Type B pancreatic cell (in vitro differentiated cells): Measurements from ENCODE around the gene PLOD3. TPM values are rescaled to one million over a fixed set of nuclear protein-coding genes. Genes with fewer than 3 reads are reported as not detected.
"Not testable (repeated sequence)": the region's sequence is repeated elsewhere in the genome, so short reads cannot be mapped to it uniquely, and the experiment has no call there.

Source experiments
- DNase-seq: peaks from one replicate; pipeline ENCODE4 v3.0.0; 2021; ENCODE audit warnings: mixed read lengths; ENCODE audit not compliant: unreplicated experiment; ENCODE audit errors: extremely low spot score
- H3K27ac Mint-ChIP-seq: 2 replicates; pipeline ENCODE4 v1.8.0; 2021; ENCODE audit warnings: mild to moderate bottlenecking, mixed read lengths
- H3K27me3 Mint-ChIP-seq: 2 replicates; pipeline ENCODE4 v1.8.0; 2021; ENCODE audit warnings: mixed read lengths
- H3K36me3 Mint-ChIP-seq: 2 replicates; pipeline ENCODE4 v1.8.0; 2021; ENCODE audit warnings: mixed read lengths
- H3K4me1 Mint-ChIP-seq: one replicate; pipeline ENCODE4 v1.8.0; 2021; ENCODE audit warnings: mixed read lengths; ENCODE audit not compliant: unreplicated experiment
- H3K4me3 Mint-ChIP-seq: 2 replicates; pipeline ENCODE4 v1.8.0; 2021; ENCODE audit warnings: mild to moderate bottlenecking, mixed read lengths
- H3K9me3 Mint-ChIP-seq: 2 replicates; pipeline ENCODE4 v1.8.0; 2021; ENCODE audit warnings: mixed read lengths
- long read RNA-seq: library from polyadenylated mRNA; unstranded; transcript quantifications from one replicate; pipeline ENCODE4 v2.0.0, GENCODE V29; 2020
- total RNA-seq: library from RNA; stranded (reverse); gene quantifications from 2 replicates; pipeline ENCODE4 v1.2.1, GENCODE V29; 2021; ENCODE audit warnings: low replicate concordance
- TF ChIP-seq, protein P1 (sequence below): fragments of 200-600 bp; sonication (generic); conservative IDR thresholded peaks from 2 replicates; pipeline ENCODE4 v1.5.0; 2021; ENCODE audit warnings: antibody characterized with exemption, mild to moderate bottlenecking

PLOD3 gene, protein sequence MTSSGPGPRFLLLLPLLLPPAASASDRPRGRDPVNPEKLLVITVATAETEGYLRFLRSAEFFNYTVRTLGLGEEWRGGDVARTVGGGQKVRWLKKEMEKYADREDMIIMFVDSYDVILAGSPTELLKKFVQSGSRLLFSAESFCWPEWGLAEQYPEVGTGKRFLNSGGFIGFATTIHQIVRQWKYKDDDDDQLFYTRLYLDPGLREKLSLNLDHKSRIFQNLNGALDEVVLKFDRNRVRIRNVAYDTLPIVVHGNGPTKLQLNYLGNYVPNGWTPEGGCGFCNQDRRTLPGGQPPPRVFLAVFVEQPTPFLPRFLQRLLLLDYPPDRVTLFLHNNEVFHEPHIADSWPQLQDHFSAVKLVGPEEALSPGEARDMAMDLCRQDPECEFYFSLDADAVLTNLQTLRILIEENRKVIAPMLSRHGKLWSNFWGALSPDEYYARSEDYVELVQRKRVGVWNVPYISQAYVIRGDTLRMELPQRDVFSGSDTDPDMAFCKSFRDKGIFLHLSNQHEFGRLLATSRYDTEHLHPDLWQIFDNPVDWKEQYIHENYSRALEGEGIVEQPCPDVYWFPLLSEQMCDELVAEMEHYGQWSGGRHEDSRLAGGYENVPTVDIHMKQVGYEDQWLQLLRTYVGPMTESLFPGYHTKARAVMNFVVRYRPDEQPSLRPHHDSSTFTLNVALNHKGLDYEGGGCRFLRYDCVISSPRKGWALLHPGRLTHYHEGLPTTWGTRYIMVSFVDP
- total RNA-seq: 37.5 and 65.7 TPM in 2 replicates
- long read RNA-seq, transcript PLOD3-201 (19 exons, 2,920 nt): major isoform, 14 of 20 reads
- long read RNA-seq, partial matches to known transcripts: 6 of 20 reads
- long read RNA-seq, other reads (novel, unspliced or antisense): 0 of 20 reads

DNA sequence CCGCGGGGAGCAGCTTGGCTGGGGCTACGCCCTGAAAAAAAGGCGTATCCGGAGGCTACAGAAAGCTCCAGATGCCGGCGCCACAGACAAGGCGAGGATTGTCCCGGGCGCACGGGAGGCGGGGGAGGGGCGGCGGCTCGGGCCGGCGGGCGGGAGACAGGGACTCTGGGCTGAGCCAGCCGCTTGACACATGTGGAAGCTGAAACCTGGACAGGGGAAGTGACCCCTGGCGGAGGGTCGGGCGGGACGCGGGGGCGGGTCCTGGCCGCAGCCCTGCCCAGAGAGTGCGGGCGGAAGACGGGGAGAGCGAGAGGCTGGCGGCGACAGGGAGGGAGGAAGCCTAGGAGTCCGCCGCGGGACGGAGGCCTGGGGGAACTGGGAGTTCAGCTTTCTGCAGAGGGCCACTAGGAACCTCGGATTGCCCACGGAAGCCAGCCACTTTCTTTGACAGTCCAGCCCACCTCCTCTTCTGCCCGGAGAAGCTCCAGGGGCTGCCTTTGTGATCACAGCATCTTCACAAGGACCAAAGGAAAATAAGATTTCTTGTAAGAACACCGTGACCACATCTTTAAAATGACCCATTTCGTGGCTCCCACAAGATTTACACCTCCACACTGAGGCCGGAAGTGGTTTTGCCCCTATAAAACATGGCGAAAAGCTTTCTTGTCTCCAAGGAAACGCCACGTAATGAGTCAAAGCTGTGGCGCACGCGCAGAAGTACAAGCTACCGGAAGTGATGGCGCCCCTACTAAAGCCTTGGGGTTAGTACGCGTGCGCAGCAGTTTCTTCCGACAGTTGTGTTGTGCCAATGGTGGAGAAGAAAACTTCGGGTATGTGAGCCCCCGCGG lies at the start of gene PLOD3, which contains the start of gene ZNHIT1:
TSS of gene PLOD3 (minus strand) at position 194 of the 848 bp plus-strand sequence. CDS start 307 bp downstream, outside the sequence.
TSS of gene ZNHIT1 (plus strand) at position 778 of the 848 bp plus-strand sequence. CDS start at position 809, 31 bp downstream.
- Mint-ChIP-seq H3K36me3 (peaks cover 3% of the 10 kb centered on the region), H3K4me1 (peaks cover 19% of the 10 kb centered on the region), H3K4me3 (peak within 1 kb of the TSS; percentile 99), H3K9me3 (no peaks in the 10 kb centered on the region), H3K27me3 (no peaks in the 10 kb centered on the region), H3K27ac (peak within 1 kb of the TSS; percentile 94)
- TF ChIP-seq, protein P1, sequence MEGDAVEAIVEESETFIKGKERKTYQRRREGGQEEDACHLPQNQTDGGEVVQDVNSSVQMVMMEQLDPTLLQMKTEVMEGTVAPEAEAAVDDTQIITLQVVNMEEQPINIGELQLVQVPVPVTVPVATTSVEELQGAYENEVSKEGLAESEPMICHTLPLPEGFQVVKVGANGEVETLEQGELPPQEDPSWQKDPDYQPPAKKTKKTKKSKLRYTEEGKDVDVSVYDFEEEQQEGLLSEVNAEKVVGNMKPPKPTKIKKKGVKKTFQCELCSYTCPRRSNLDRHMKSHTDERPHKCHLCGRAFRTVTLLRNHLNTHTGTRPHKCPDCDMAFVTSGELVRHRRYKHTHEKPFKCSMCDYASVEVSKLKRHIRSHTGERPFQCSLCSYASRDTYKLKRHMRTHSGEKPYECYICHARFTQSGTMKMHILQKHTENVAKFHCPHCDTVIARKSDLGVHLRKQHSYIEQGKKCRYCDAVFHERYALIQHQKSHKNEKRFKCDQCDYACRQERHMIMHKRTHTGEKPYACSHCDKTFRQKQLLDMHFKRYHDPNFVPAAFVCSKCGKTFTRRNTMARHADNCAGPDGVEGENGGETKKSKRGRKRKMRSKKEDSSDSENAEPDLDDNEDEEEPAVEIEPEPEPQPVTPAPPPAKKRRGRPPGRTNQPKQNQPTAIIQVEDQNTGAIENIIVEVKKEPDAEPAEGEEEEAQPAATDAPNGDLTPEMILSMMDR: peak; percentile 56
- peak; percentile 92 for DNase-seq

DNA sequence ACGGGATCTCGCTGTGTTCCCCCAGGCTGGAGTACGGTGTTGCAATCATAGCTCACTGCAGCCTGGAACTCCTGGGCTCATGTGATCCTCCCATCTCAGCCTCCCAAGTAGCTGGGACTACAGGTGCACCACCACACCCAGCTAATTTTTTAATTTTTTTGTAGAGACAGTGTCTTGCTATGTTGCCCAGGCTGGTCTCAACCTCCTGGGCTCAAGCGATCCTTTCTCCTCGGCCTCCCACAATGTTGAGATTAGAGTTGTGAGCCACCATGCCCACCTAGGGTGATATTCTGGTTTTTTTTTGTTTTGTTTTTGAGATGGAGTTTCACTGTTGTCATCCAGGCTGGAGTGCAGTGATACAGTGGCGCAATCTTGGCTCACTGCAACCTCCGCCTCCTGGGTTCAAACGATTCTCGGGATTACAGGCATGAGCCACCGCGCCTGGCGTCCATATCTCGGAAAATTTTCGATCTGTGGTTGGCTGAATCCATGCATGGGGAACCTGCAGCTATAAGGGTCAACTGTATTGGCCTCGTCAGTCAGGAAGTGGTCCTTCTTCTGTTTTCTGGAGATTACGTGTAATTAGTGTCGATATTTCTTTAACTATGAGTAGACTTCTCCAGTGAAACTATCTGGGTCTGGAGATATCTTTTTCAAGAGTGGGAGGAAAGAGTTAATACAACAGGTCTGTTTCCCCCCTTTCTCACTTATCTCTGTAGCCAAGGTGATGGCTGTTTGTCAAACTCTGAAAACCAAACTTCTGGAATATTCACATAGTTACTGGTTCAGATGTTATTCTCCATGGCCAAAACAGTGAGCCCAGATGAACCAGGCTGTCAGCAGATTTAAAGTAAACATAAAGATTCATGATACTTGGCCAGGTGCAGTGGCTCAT lies 48.5 kb upstream of the PLOD3 start:
- Mint-ChIP-seq H3K27ac (no peak overlapping the region), H3K4me3 (no peak overlapping the region), H3K36me3 (no peaks in the 10 kb centered on the region), H3K9me3 (no peaks in the 10 kb centered on the region), H3K27me3 (no peaks in the 10 kb centered on the region), H3K4me1 (no peaks in the 10 kb centered on the region)
- TF ChIP-seq, protein P1: no peak
- no peak for DNase-seq

DNA sequence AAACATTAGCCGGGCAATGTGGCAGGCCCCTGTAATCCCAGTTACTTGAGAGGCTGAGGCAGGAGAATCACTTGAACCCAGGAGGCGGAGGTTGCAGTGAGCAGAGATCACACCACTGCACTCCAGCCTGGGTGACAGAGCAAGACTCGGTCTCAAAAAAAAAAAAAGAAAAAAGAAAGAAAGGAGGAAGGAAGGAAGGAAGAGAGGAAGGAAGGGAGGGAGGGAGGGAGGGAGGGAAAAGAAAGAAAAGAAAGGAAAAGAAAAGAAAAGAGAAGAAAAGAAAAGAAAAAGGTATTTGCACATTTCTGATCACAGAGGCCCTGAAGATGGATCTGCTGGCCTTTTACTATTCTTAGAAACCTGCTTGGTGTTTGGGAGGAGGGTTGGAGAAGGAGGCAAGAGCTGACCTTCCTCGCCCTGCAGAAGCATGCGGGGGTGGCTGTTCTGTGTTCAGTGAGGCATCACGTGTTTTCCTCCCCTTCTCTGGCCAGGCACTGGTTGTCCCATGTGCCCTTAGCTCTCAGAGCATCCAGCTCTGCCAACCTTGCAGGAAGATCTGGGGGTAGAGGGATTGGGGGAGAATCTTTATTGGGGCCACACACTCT lies 46.8 kb upstream of the PLOD3 start:
- H3K27me3 Mint-ChIP-seq, H3K27ac Mint-ChIP-seq, DNase-seq, H3K9me3 Mint-ChIP-seq, H3K4me1 Mint-ChIP-seq, H3K4me3 Mint-ChIP-seq, H3K36me3 Mint-ChIP-seq: not testable (repeated sequence)

DNA sequence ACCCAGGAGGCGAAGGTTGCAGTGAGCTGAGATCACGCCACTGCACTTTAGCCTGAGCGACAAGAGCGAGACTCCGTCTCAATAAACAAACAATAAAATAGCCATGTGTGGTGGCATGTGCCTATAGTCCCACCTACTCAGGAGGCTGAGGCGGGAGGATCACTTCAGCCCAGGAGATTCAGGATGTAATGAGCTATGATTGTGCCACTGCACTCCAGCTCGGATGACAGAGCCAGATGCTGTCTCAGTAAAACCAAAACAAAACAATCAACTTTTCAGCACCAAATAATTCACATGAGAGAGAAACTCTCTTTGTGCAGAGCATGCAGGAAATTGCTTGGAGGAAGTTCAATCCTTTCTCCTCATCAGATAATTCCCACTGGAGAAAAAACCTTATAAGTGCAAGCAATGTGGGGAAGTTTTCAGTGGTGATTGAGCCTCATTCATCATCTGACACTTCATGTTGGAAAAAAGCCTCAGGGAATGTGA lies 40.9 kb upstream of the PLOD3 start:
- Mint-ChIP-seq H3K4me3 (no peak overlapping the region), H3K36me3 (no peaks in the 10 kb centered on the region), H3K27me3 (peaks cover 4% of the 10 kb centered on the region), H3K27ac (no peak overlapping the region), H3K4me1 (no peaks in the 10 kb centered on the region), H3K9me3 (no peaks in the 10 kb centered on the region)
- TF ChIP-seq, protein P1: no peak
- no peak for DNase-seq

DNA sequence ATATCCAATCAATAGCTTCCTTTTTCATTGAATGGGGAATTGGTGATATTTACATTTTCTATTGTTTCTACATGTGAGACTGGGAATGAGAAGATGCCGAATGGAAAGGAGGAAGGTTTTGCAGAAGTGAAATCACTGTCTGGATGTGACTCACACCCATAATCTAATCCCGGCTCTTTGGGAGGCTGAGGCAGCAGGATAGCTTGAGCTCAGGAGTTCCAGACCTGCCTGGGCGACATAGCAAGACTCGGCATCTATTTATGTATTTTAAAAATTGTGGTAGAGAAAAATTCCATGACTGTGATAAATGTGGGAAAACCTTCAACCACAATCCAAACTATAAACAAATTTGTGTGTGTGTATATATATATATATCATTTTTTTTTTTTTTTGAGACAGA lies 38.4 kb upstream of the PLOD3 start:
- Mint-ChIP-seq H3K9me3 (no peaks in the 10 kb centered on the region), H3K4me3 (no peak overlapping the region), H3K27me3 (peaks cover 4% of the 10 kb centered on the region), H3K4me1 (peaks cover 10% of the 10 kb centered on the region), H3K27ac (no peak overlapping the region), H3K36me3 (peaks cover 6% of the 10 kb centered on the region)
- TF ChIP-seq, protein P1: no peak
- no peak for DNase-seq

DNA sequence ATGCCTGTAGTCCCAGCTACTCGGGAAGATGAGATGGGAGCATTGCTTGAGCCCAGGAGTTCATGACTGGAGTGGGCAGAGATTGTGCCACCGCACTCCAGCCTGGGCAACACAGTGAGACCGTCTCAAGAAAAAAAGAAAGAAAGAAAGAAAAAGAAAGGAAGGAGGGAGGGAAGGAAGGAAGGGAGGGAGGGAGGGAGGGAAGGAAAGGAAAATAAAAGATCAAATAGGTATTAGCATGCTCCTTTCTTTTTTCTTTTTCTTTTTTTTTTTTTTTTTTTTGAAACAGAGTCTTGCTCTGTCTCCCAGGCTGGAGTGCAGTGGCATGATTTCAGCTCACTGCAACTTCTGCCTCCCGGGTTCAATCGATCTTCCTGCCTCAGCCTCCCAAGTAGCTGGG lies 35.8 kb upstream of the PLOD3 start:
- Mint-ChIP-seq H3K4me3 (peak overlapping the region; percentile 99), H3K36me3 (peaks cover 11% of the 10 kb centered on the region)
- H3K27ac Mint-ChIP-seq, H3K27me3 Mint-ChIP-seq, H3K4me1 Mint-ChIP-seq, DNase-seq, H3K9me3 Mint-ChIP-seq: not testable (repeated sequence)
